ENCODE data around the gene GATAD2A.

GATAD2A gene

GRCh38 chr19:19407633-19407930, 2.1 kb downstream of the GATAD2A start:
- Mint-ChIP-seq H3K4me3 (peak overlapping the region; percentile 95 to 96), H3K9me3 (no peaks in the 10 kb centered on the region), H3K27ac (no peak overlapping the region), H3K4me1 (peaks cover 86% of the 10 kb centered on the region), H3K27me3 (no peaks in the 10 kb centered on the region)
- ATAC-seq (no peak), DNase-seq (no peak)

- Mint-ChIP-seq H3K27me3 (no peaks in the 10 kb centered on the region), H3K27ac (no peak overlapping the region), H3K4me3 (peak overlapping the region; percentile 42 to 72), H3K9me3 (no peaks in the 10 kb centered on the region), H3K4me1 (peaks cover 86% of the 10 kb centered on the region)
- DNase-seq (no peak), ATAC-seq (no peak)
Measured at GRCh38 chr19:19409205-19409604, 3.7 kb downstream of the GATAD2A start.

GRCh38 chr19:19409631-19410030, 4.2 kb downstream of the GATAD2A start:
- H3K9me3 Mint-ChIP-seq: no peaks in the 10 kb centered on the region
- ATAC-seq (no peak), DNase-seq (no peak)
- H3K27ac Mint-ChIP-seq: peak overlapping the region in 1 of 2 donors; percentile 27
- H3K27me3 Mint-ChIP-seq: no peaks in the 10 kb centered on the region
- peak overlapping the region; percentile 42 to 72 for H3K4me3 Mint-ChIP-seq
- H3K4me1 Mint-ChIP-seq: peaks cover 84% of the 10 kb centered on the region

GRCh38 chr19:19410553-19411550, 5.4 kb downstream of the GATAD2A start:
- ATAC-seq (peak; percentile 84), DNase-seq (peak; percentile 37 to 64)
- Mint-ChIP-seq H3K4me3 (peak overlapping the region; percentile 42 to 66), H3K27ac (peak overlapping the region; percentile 48 to 91), H3K9me3 (no peaks in the 10 kb centered on the region), H3K27me3 (no peaks in the 10 kb centered on the region), H3K4me1 (peaks cover 81% of the 10 kb centered on the region)

GRCh38 chr19:19416280-19416679, 10.8 kb downstream of the GATAD2A start:
- ATAC-seq: no peak

GRCh38 chr19:19417046-19417445, 11.6 kb downstream of the GATAD2A start:
- DNase-seq: no peak
- Mint-ChIP-seq H3K27ac (no peak overlapping the region), H3K27me3 (no peaks in the 10 kb centered on the region), H3K4me1 (peaks cover 83% of the 10 kb centered on the region), H3K9me3 (no peaks in the 10 kb centered on the region), H3K4me3 (no peak overlapping the region)
- ATAC-seq: no peak

More at GRCh38 chr19:19416280-19416679, 10.8 kb downstream of the GATAD2A start:
- no peak overlapping the region for H3K27ac Mint-ChIP-seq
- H3K9me3 Mint-ChIP-seq: no peaks in the 10 kb centered on the region
- no peak for DNase-seq
- H3K4me3 Mint-ChIP-seq: no peak overlapping the region
- peaks cover 81% of the 10 kb centered on the region for H3K4me1 Mint-ChIP-seq
- no peaks in the 10 kb centered on the region for H3K27me3 Mint-ChIP-seq

- H3K27ac Mint-ChIP-seq: peak overlapping the region; percentile 45 to 83
- DNase-seq (no peak), ATAC-seq (no peak)
- H3K4me3 Mint-ChIP-seq: peak overlapping the region; percentile 5 to 41
- H3K27me3 Mint-ChIP-seq: no peaks in the 10 kb centered on the region
- H3K4me1 Mint-ChIP-seq: peaks cover 84% of the 10 kb centered on the region
- H3K9me3 Mint-ChIP-seq: no peaks in the 10 kb centered on the region
Measured at GRCh38 chr19:19417628-19418245, 12.3 kb downstream of the GATAD2A start.

- DNase-seq: no peak
- H3K4me3 Mint-ChIP-seq: peak overlapping the region; percentile 41 to 56
- peaks cover 82% of the 10 kb centered on the region for H3K4me1 Mint-ChIP-seq
- H3K9me3 Mint-ChIP-seq: no peaks in the 10 kb centered on the region
- H3K27me3 Mint-ChIP-seq: no peaks in the 10 kb centered on the region
- ATAC-seq: no peak
- H3K27ac Mint-ChIP-seq: peak overlapping the region; percentile 41 to 92
Measured at GRCh38 chr19:19418555-19419260, 13.2 kb downstream of the GATAD2A start.

- ATAC-seq (peak; percentile 97), DNase-seq (peak in 1 of 2 donors; percentile 60)
- Mint-ChIP-seq H3K4me3 (peak overlapping the region; percentile 27 to 37), H3K4me1 (peaks cover 84% of the 10 kb centered on the region), H3K27me3 (no peaks in the 10 kb centered on the region), H3K9me3 (no peaks in the 10 kb centered on the region), H3K27ac (peak overlapping the region; percentile 89 to 91)
Measured at GRCh38 chr19:19420570-19421298, 15.3 kb downstream of the GATAD2A start.

GRCh38 chr19:19421299-19421696, 15.8 kb downstream of the GATAD2A start:
- H3K27me3 Mint-ChIP-seq: no peaks in the 10 kb centered on the region
- ATAC-seq (no peak), DNase-seq (no peak)
- no peak overlapping the region for H3K4me3 Mint-ChIP-seq
- H3K4me1 Mint-ChIP-seq: peaks cover 84% of the 10 kb centered on the region
- peak overlapping the region in 1 of 2 donors; percentile 89 for H3K27ac Mint-ChIP-seq
- no peaks in the 10 kb centered on the region for H3K9me3 Mint-ChIP-seq

GRCh38 chr19:19422156-19422555, 16.7 kb downstream of the GATAD2A start:
- ATAC-seq: no peak
- DNase-seq: no peak
- Mint-ChIP-seq H3K27me3 (no peaks in the 10 kb centered on the region), H3K4me3 (no peak overlapping the region), H3K27ac (peak overlapping the region; percentile 84 to 93), H3K9me3 (no peaks in the 10 kb centered on the region), H3K4me1 (peaks cover 86% of the 10 kb centered on the region)

- Mint-ChIP-seq H3K4me1 (peaks cover 86% of the 10 kb centered on the region), H3K4me3 (no peak overlapping the region)
Measured at GRCh38 chr19:19423322-19423721, 17.8 kb downstream of the GATAD2A start.

GRCh38 chr19:19425170-19425875, 19.8 kb downstream of the GATAD2A start:
- H3K4me3 Mint-ChIP-seq: no peak overlapping the region
- H3K27me3 Mint-ChIP-seq: no peaks in the 10 kb centered on the region
- DNase-seq (no peak), ATAC-seq (no peak)
- peaks cover 88% of the 10 kb centered on the region for H3K4me1 Mint-ChIP-seq
- no peaks in the 10 kb centered on the region for H3K9me3 Mint-ChIP-seq
- peak overlapping the region in 1 of 2 donors; percentile 60 for H3K27ac Mint-ChIP-seq

More at GRCh38 chr19:19423322-19423721, 17.8 kb downstream of the GATAD2A start:
- Mint-ChIP-seq H3K9me3 (no peaks in the 10 kb centered on the region), H3K27ac (no peak overlapping the region), H3K27me3 (no peaks in the 10 kb centered on the region)
- ATAC-seq (no peak), DNase-seq (no peak)

- Mint-ChIP-seq H3K4me3 (no peak overlapping the region), H3K4me1 (peaks cover 87% of the 10 kb centered on the region), H3K27me3 (no peaks in the 10 kb centered on the region), H3K27ac (peak overlapping the region in 1 of 2 donors; percentile 60), H3K9me3 (no peaks in the 10 kb centered on the region)
- no peak for DNase-seq
- no peak for ATAC-seq
Measured at GRCh38 chr19:19426216-19426615, 20.7 kb downstream of the GATAD2A start.
